Trophoblast cell (in vitro differentiated cells and primary cell): Measurements from ENCODE around the gene ZNF609.

Experiments used
- DNase-seq, 2 donors: peaks; one replicate each; pipeline ENCODE4 v3.0.0-alpha.2; 2016
- H2AFZ ChIP-seq: 2 replicates; pipeline ENCODE4 v1.6.1; 2013; ENCODE audit warnings: low read length, moderate library complexity, mild to moderate bottlenecking; ENCODE audit not compliant: insufficient read depth, poor library complexity
- H2AK5ac ChIP-seq: 2 replicates; pipeline ENCODE4 v1.6.1; 2013; ENCODE audit warnings: mild to moderate bottlenecking, low read length
- H2BK120ac ChIP-seq: 2 replicates; pipeline ENCODE4 v1.6.1; 2013; ENCODE audit warnings: low read length, mild to moderate bottlenecking, moderate library complexity; ENCODE audit not compliant: insufficient read depth, poor library complexity
- H2BK12ac ChIP-seq: 2 replicates; pipeline ENCODE4 v1.6.1; 2013; ENCODE audit warnings: mild to moderate bottlenecking, low read length, moderate library complexity
- H2BK5ac ChIP-seq: 2 replicates; pipeline ENCODE4 v1.6.1; 2013; ENCODE audit warnings: low read length, low read depth, moderate library complexity, mild to moderate bottlenecking; ENCODE audit not compliant: poor library complexity
- H3K14ac ChIP-seq: 2 replicates; pipeline ENCODE4 v1.6.1; 2013; ENCODE audit warnings: mild to moderate bottlenecking, low read length
- H3K18ac ChIP-seq: 2 replicates; pipeline ENCODE4 v1.6.1; 2013; ENCODE audit warnings: mild to moderate bottlenecking, low read length
- H3K23ac ChIP-seq: 2 replicates; pipeline ENCODE4 v1.6.1; 2013; ENCODE audit warnings: low read length
- H3K27ac ChIP-seq: 2 replicates; pipeline ENCODE4 v1.5.1; 2013; ENCODE audit warnings: low read depth, mild to moderate bottlenecking, inconsistent platforms, low read length, moderate library complexity
- H3K27me3 ChIP-seq: 2 replicates; pipeline ENCODE4 v1.6.1; 2013; ENCODE audit warnings: inconsistent platforms, mild to moderate bottlenecking, low read length, moderate library complexity; ENCODE audit not compliant: insufficient read depth
- H3K36me3 ChIP-seq, 2 experiments: 1 replicate in 1 of 2; 2 replicates in 1 of 2; pipeline ENCODE4 v1.6.1; 2013; ENCODE audit warnings: low read length in 2 of 2, mild to moderate bottlenecking in 2 of 2, moderate library complexity in 1 of 2; ENCODE audit not compliant: insufficient read depth in 2 of 2, control insufficient read depth in 1 of 2
- H3K4ac ChIP-seq: 2 replicates; pipeline ENCODE4 v1.6.1; 2013; ENCODE audit warnings: low read depth, mild to moderate bottlenecking, low read length, moderate library complexity
- H3K4me1 ChIP-seq, 2 experiments: 1 replicate in 1 of 2; 2 replicates in 1 of 2; pipeline ENCODE4 v1.6.1; 2013; ENCODE audit warnings: low read length in 2 of 2, mild to moderate bottlenecking in 2 of 2, moderate library complexity in 1 of 2; ENCODE audit not compliant: insufficient read depth in 2 of 2, control insufficient read depth in 1 of 2
- H3K4me2 ChIP-seq: 2 replicates; pipeline ENCODE4 v1.6.1; 2013; ENCODE audit warnings: inconsistent platforms, mild to moderate bottlenecking, low read length, moderate library complexity
- H3K4me3 ChIP-seq: 2 replicates; pipeline ENCODE4 v1.5.1; 2013; ENCODE audit warnings: mild to moderate bottlenecking, low read depth, low read length, inconsistent platforms
- H3K79me1 ChIP-seq: one replicate; pipeline ENCODE4 v1.6.1; 2013; ENCODE audit warnings: low read length
- H3K79me2 ChIP-seq: 2 replicates; pipeline ENCODE4 v1.6.1; 2013; ENCODE audit warnings: low read length, mild to moderate bottlenecking; ENCODE audit not compliant: control insufficient read depth, insufficient read depth, poor library complexity
- H3K9ac ChIP-seq: 2 replicates; pipeline ENCODE4 v1.6.1; 2013; ENCODE audit warnings: mild to moderate bottlenecking, low read length
- H3K9me3 ChIP-seq: 2 replicates; pipeline ENCODE4 v1.6.1; 2013; ENCODE audit warnings: low read depth, mild to moderate bottlenecking, control low read depth, inconsistent platforms, low read length; ENCODE audit not compliant: insufficient read depth
- H4K12ac ChIP-seq: 2 replicates; pipeline ENCODE4 v1.6.1; 2013; ENCODE audit warnings: low read depth, mild to moderate bottlenecking, low read length, moderate library complexity
- H4K8ac ChIP-seq: 2 replicates; pipeline ENCODE4 v1.6.1; 2013; ENCODE audit warnings: low read depth, mild to moderate bottlenecking, low read length, moderate library complexity
- H4K91ac ChIP-seq: one replicate; pipeline ENCODE4 v1.6.1; 2013; ENCODE audit warnings: low read depth, mild to moderate bottlenecking, low read length, moderate library complexity
- WGBS: extraction: QIAGEN DNeasy Blood & Tissue Kit; methylation state at CpG from one replicate; pipeline ENCODE4 v1.1.7; 2013; ENCODE audit warnings: missing lambda C conversion rate; ENCODE audit not compliant: insufficient read length, insufficient coverage; ENCODE audit errors: extremely low coverage; 5-methylcytosine and 5-hydroxymethylcytosine counted together

Gene ZNF609

DNA sequence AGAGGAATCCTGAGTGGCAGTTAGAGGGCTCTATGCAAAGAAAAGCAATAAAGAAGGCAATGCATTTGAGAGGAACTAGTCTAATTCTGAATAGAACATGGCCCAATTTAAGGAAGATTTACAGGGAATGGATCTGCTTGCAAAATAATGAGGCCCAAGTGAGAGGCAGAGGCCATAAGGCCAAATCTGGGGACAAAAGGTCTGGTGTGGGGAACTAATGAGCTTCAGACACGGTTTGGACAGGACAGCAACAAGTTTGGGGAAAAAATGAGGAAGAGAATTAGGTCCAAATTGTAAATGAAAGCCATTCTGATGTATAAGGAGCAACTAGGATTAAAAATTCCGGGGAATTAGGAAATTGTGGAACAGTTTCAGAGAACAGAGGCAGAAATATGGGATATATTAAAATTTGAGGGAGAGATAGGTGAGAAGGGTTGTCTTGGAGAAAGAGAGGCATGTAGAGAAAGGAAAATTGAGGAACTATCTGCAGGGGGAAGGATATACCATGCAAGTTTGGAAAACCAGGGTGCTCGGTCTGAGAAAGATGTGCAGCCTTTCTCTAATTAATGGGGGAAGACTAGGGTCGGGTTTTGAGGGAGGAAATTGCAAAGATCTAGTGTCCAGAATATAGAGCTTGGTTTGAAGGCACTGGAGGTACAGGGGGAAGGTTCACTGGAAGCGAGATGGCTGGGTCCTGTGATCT, 241.3 kb downstream of the ZNF609 start:
- no peaks in the 10 kb centered on the region for H3K27me3 ChIP-seq
- no peak overlapping the region for H3K23ac ChIP-seq
- H3K14ac ChIP-seq: no peak overlapping the region
- no peaks in the 10 kb centered on the region for H3K36me3 ChIP-seq
- H3K4me2 ChIP-seq: peak overlapping the region; percentile 86
- no peak overlapping the region for H3K4me3 ChIP-seq
- no peak overlapping the region for H3K18ac ChIP-seq
- H2AK5ac ChIP-seq: no peak overlapping the region
- H3K79me2 ChIP-seq: peaks cover 16% of the 10 kb centered on the region
- no peak overlapping the region for H2BK5ac ChIP-seq
- no peak for DNase-seq
- no peak overlapping the region for H4K12ac ChIP-seq
- peaks cover 16% of the 10 kb centered on the region for H3K79me1 ChIP-seq
- peak overlapping the region; percentile 17 for H3K4ac ChIP-seq
- H4K8ac ChIP-seq: no peak overlapping the region
- no peak overlapping the region for H4K91ac ChIP-seq
- no peak overlapping the region for H3K9ac ChIP-seq
- no CpG with 5 or more reads among the region's 5 CpGs for WGBS
- H3K4me1 ChIP-seq: peaks cover 22 to 30% of the 10 kb centered on the region in 2 experiments
- no peak overlapping the region for H2BK120ac ChIP-seq
- H3K9me3 ChIP-seq: no peaks in the 10 kb centered on the region
- H3K27ac ChIP-seq: peak overlapping the region; percentile 48
- H2BK12ac ChIP-seq: no peak overlapping the region
- no peak overlapping the region for H2AFZ ChIP-seq

DNA sequence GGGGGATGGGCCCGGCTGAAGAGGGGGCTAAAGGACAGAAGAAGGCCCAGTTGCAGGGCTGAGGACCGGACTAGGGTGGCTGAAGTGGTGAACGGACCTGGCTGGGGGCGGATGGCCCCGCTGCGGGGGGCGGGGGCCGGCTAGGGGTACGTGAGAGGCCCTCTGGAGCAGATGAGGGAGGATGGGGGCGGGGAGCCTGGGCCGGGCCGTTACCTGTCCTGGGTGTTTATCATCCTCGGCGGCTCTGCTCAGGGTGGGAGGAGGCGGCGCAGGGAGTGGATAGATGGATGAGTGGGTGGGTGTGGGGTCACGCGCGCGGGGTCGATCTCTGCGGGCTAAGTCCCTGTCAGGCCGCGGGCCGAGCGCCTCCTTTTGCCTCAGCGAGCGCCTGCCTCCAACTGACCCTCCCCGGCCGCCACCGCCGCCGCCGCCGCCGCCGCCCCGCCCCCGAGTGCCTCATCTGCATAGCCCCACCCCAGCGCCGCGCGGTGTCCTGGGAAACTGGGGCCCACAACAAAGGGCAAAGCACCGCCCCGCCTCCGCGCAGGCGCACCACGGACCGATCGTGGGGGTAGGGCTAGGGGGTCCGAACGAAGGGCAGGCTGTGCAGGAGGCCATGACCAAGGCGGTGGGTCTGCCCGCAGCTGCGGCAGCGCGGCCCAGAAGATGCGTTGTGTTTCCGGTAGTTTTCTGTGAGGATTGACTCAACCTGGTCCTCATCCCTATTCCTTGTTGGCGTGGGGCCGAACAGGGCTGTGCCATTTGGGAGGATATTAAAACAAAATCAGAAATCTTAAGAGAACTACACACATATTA, 242.6 kb downstream of the ZNF609 start:
- no peaks in the 10 kb centered on the region for H3K27me3 ChIP-seq
- H3K9ac ChIP-seq: peak overlapping the region; percentile 91
- peaks cover 22 to 27% of the 10 kb centered on the region in 2 experiments for H3K4me1 ChIP-seq
- peak overlapping the region; percentile 82 for H2BK5ac ChIP-seq
- peak overlapping the region; percentile 91 for H3K14ac ChIP-seq
- H3K79me2 ChIP-seq: peaks cover 16% of the 10 kb centered on the region
- peak overlapping the region; percentile 63 for H2AFZ ChIP-seq
- no peak overlapping the region for H3K23ac ChIP-seq
- H3K79me1 ChIP-seq: peaks cover 16% of the 10 kb centered on the region
- H3K36me3 ChIP-seq: no peaks in the 10 kb centered on the region
- H2AK5ac ChIP-seq: peak overlapping the region; percentile 69
- peak overlapping the region; percentile 61 for H3K27ac ChIP-seq
- H4K8ac ChIP-seq: peak overlapping the region; percentile 81
- peak overlapping the region; percentile 94 for H3K4me3 ChIP-seq
- DNase-seq: peak; percentile 84 to 91
- no peaks in the 10 kb centered on the region for H3K9me3 ChIP-seq
- peak overlapping the region; percentile 99 for H3K4ac ChIP-seq
- H3K18ac ChIP-seq: peak overlapping the region; percentile 94
- H4K12ac ChIP-seq: peak overlapping the region; percentile 90
- peak overlapping the region; percentile 56 for H2BK120ac ChIP-seq
- H2BK12ac ChIP-seq: peak overlapping the region; percentile 50
- peak overlapping the region; percentile 94 for H4K91ac ChIP-seq
- no CpG with 5 or more reads among the region's 62 CpGs for WGBS
- H3K4me2 ChIP-seq: peak overlapping the region; percentile 86

DNA sequence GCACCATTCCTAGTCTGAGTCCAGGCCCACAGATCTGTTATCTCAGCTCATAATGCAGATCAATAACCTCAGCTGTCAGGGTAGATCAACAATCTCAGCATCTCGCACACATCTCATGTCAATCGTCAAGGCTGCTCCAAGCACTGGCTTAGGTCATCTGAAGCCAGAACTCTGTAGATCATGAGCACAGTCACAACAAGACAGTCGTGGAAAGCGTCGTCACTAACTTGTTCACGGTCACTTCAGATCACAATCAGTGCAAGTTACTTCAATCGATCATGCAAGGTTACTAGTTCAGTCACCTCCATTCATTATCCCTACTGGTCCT, 243.2 kb downstream of the ZNF609 start:
- no peak overlapping the region for H3K4ac ChIP-seq
- peak overlapping the region; percentile 63 for H3K4me3 ChIP-seq
- peaks cover 16% of the 10 kb centered on the region for H3K79me1 ChIP-seq
- DNase-seq: peak in 1 of 2 donors; percentile 25
- peak overlapping the region; percentile 16 for H3K14ac ChIP-seq
- H3K18ac ChIP-seq: no peak overlapping the region
- H2AFZ ChIP-seq: peak overlapping the region; percentile 27
- H3K4me1 ChIP-seq: peaks cover 22 to 27% of the 10 kb centered on the region in 2 experiments
- H4K91ac ChIP-seq: peak overlapping the region; percentile 41
- no peaks in the 10 kb centered on the region for H3K9me3 ChIP-seq
- H2BK120ac ChIP-seq: no peak overlapping the region
- no peak overlapping the region for H3K23ac ChIP-seq
- peak overlapping the region; percentile 3 for H3K27ac ChIP-seq
- no peaks in the 10 kb centered on the region for H3K27me3 ChIP-seq
- peak overlapping the region; percentile 57 for H4K12ac ChIP-seq
- H2BK12ac ChIP-seq: no peak overlapping the region
- H2BK5ac ChIP-seq: no peak overlapping the region
- no peak overlapping the region for H3K9ac ChIP-seq
- H4K8ac ChIP-seq: peak overlapping the region; percentile 81
- H3K36me3 ChIP-seq: no peaks in the 10 kb centered on the region
- H3K4me2 ChIP-seq: peak overlapping the region; percentile 60
- WGBS: no CpG with 5 or more reads among the region's 7 CpGs
- peak overlapping the region; percentile 25 for H2AK5ac ChIP-seq
- H3K79me2 ChIP-seq: peaks cover 16% of the 10 kb centered on the region

DNA sequence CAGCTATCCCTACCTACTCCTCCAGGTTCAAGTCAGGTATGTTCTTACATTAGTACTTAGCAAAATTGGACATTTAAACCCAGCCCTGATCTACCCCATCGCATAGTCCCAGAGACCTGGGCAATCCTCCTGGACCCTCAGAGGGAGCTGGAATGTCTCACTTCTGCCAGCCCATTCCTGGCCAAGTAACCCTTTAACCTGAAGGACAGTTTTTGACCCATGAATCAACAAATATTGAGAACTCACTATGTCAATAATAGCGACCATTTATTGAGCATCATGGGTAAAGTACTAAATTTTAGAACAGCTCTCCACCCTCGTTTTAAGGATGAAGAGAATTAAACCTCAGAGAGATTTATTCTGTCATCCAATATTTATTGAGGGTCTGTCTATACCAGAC, 244.6 kb downstream of the ZNF609 start:
- no peak overlapping the region for H4K12ac ChIP-seq
- H3K9me3 ChIP-seq: no peaks in the 10 kb centered on the region
- no peak overlapping the region for H2BK12ac ChIP-seq
- DNase-seq: no peak
- H4K91ac ChIP-seq: no peak overlapping the region
- H2AFZ ChIP-seq: no peak overlapping the region
- no peak overlapping the region for H3K4me2 ChIP-seq
- H3K79me1 ChIP-seq: peaks cover 16% of the 10 kb centered on the region
- H2BK5ac ChIP-seq: no peak overlapping the region
- H2BK120ac ChIP-seq: no peak overlapping the region
- H3K23ac ChIP-seq: no peak overlapping the region
- H3K4me3 ChIP-seq: no peak overlapping the region
- H4K8ac ChIP-seq: no peak overlapping the region
- H3K4me1 ChIP-seq: peaks cover 18 to 19% of the 10 kb centered on the region in 2 experiments
- no peak overlapping the region for H3K9ac ChIP-seq
- H3K36me3 ChIP-seq: no peaks in the 10 kb centered on the region
- H3K4ac ChIP-seq: no peak overlapping the region
- H3K14ac ChIP-seq: no peak overlapping the region
- H3K18ac ChIP-seq: no peak overlapping the region
- no CpG with 5 or more reads among the region's 3 CpGs for WGBS
- no peak overlapping the region for H3K27ac ChIP-seq
- no peaks in the 10 kb centered on the region for H3K27me3 ChIP-seq
- no peak overlapping the region for H2AK5ac ChIP-seq
- H3K79me2 ChIP-seq: peaks cover 13% of the 10 kb centered on the region
